Measurements from ENCODE around the gene SNX5.

DNA sequence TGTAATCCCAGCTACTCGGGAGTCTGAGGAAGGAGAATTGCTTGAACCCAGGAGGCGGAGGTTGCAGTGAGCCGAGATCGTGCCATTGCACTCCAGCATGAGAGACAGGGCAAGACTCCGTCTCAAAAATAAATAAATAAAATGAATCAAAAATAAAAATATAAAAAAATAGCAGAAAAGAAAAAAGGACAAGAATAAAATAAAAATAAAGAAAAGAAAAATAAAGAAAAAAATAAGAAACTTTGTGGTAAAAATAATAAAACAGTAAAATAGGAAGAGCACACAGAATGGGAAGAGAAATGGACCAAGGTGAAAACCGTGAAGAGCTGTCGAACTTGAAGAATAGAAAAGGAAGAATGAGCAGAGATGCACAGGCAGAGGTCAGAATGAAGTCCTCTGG lies 63.0 kb downstream of the SNX5 start:
- TF ChIP-seq TEAD4 (IDR thresholded peaks at IDR 0.05; ENCODE audit: low read depth, low read length) (no peak), RFX5 (IDR thresholded peaks at IDR 0.05; ENCODE audit: borderline replicate concordance, low read depth, low read length) (no peak), GTF2F1 (IDR thresholded peaks at IDR 0.05; ENCODE audit: borderline replicate concordance, low read depth, low read length) (no peak), KDM4A (IDR thresholded peaks at IDR 0.05; ENCODE audit: low read depth, low read length, severe bottlenecking) (no peak), EP300 (IDR thresholded peaks at IDR 0.05; ENCODE audit: borderline replicate concordance in 1 of 2, low read depth in 2 of 2, low read length in 2 of 2) (no peak), EZH2 (IDR thresholded peaks at IDR 0.05; ENCODE audit: low read depth, low read length, severe bottlenecking) (no peak), POLR2A (IDR thresholded peaks at IDR 0.05; ENCODE audit: control extremely low read depth in 1 of 2, low read depth in 2 of 2, low read length in 2 of 2) (no peak), SIN3A (conservative IDR thresholded peaks at IDR 0.05 in 1 of 2, IDR thresholded peaks at IDR 0.05 in 1 of 2; ENCODE audit: low read depth in 1 of 2, low read length in 2 of 2) (no peak), RAD21 (IDR thresholded peaks at IDR 0.05 in 1 of 2, conservative IDR thresholded peaks at IDR 0.05 in 1 of 2; ENCODE audit: low read depth in 2 of 2, low read length in 2 of 2) (no peak), EGR1 (IDR thresholded peaks at IDR 0.05; ENCODE audit: borderline replicate concordance, low read depth, low read length) (no peak), CTBP2 (IDR thresholded peaks at IDR 0.05; ENCODE audit: borderline replicate concordance, insufficient read depth, insufficient read length, low read length) (no peak), TAF7 (optimal IDR thresholded peaks at IDR 0.05; ENCODE audit: borderline replicate concordance, low read depth, low read length) (no peak)
- TF ChIP-seq, protein P1, sequence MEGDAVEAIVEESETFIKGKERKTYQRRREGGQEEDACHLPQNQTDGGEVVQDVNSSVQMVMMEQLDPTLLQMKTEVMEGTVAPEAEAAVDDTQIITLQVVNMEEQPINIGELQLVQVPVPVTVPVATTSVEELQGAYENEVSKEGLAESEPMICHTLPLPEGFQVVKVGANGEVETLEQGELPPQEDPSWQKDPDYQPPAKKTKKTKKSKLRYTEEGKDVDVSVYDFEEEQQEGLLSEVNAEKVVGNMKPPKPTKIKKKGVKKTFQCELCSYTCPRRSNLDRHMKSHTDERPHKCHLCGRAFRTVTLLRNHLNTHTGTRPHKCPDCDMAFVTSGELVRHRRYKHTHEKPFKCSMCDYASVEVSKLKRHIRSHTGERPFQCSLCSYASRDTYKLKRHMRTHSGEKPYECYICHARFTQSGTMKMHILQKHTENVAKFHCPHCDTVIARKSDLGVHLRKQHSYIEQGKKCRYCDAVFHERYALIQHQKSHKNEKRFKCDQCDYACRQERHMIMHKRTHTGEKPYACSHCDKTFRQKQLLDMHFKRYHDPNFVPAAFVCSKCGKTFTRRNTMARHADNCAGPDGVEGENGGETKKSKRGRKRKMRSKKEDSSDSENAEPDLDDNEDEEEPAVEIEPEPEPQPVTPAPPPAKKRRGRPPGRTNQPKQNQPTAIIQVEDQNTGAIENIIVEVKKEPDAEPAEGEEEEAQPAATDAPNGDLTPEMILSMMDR (IDR thresholded peaks at IDR 0.05; ENCODE audit: control extremely low read depth in 1 of 3, insufficient read depth in 1 of 3, low read depth in 1 of 3, low read length in 3 of 3): no peak
- TF ChIP-seq, protein P2, sequence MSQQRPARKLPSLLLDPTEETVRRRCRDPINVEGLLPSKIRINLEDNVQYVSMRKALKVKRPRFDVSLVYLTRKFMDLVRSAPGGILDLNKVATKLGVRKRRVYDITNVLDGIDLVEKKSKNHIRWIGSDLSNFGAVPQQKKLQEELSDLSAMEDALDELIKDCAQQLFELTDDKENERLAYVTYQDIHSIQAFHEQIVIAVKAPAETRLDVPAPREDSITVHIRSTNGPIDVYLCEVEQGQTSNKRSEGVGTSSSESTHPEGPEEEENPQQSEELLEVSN (IDR thresholded peaks at IDR 0.05): no peak
